ENCODE measurements around the gene TIMM22. TPM values are rescaled to one million over a fixed set of nuclear protein-coding genes. Genes with fewer than 3 reads are reported as not detected.

Gene TIMM22
- total and polyA plus RNA-seq, 2 donors (not counting 3 experiments of a cell fraction or from before 2014, with no cell fraction given): 19.0 to 19.6 TPM

GRCh38 chr17:958712-959451, 38.0 kb upstream of the TIMM22 start:
- BruUV-seq (replicated peaks): no TSS peak
- ChIA-PET CTCF (interaction anchor here (1.7 kb wide), 1 partner anchor 80 kb away, joined by 5 read pairs; no protein-coding TSS in a partner anchor), POLR2A (no interaction called here)
- FAIRE-seq (no peak), DNase-seq (ENCODE audit: low read depth, low spot score) (no peak)
- Histone ChIP-seq H4K20me1 (replicated peaks; ENCODE audit: control insufficient read depth, extremely low read depth, insufficient read depth, low read length) (no peaks in the 10 kb centered on the region), H3K4me1 (ENCODE audit: control insufficient read depth, extremely low read depth, insufficient read depth, low read length) (peaks cover 5% of the 10 kb centered on the region), H3K27ac (ENCODE audit: insufficient read depth, low read depth, low read length) (no peak overlapping the region), H3K4me2 (ENCODE audit: insufficient read depth, low read length) (no peak overlapping the region), H3K9me1 (replicated peaks; ENCODE audit: control insufficient read depth, extremely low read depth, insufficient read depth, low read length) (no peaks in the 10 kb centered on the region), H2AFZ (ENCODE audit: low read depth, low read length) (no peak overlapping the region), H3K9ac (replicated peaks; ENCODE audit: extremely low read depth, insufficient read depth, low read length) (no peak overlapping the region), H3K27me3 (ENCODE audit: control insufficient read depth in 2 of 2, insufficient read depth in 2 of 2, low read length in 2 of 2) (no peaks in the 10 kb centered on the region), H3K4me3 (replicated peaks in 1 of 3; ENCODE audit: insufficient read depth in 1 of 3, low read depth in 1 of 3, low read length in 3 of 3) (no peak overlapping the region), H3K9me3 (replicated peaks; ENCODE audit: control insufficient read depth, insufficient read depth, low read length) (no peaks in the 10 kb centered on the region), H3K36me3 (ENCODE audit: control insufficient read depth in 2 of 2, extremely low read depth in 1 of 2, insufficient read depth in 2 of 2, low read length in 2 of 2) (peaks cover 0 to 3% of the 10 kb centered on the region in 2 experiments), H3K79me2 (ENCODE audit: control insufficient read depth, insufficient read depth, low read length) (peaks cover 4% of the 10 kb centered on the region)
- intact Hi-C loops (cut with micrococcal nuclease): no loop called here
- TF ChIP-seq POLR2A (IDR thresholded peaks at IDR 0.05; ENCODE audit: low read depth, low read length) (no peak), POLR2AphosphoS5 (IDR thresholded peaks at IDR 0.05; ENCODE audit: insufficient read depth, low read depth, low read length) (no peak), MAX (IDR thresholded peaks at IDR 0.05; ENCODE audit: insufficient read depth, insufficient read length) (no peak), EZH2 (IDR thresholded peaks at IDR 0.05; ENCODE audit: borderline replicate concordance, low read depth, low read length, severe bottlenecking) (no peak), CTCF (IDR thresholded peaks at IDR 0.05; ENCODE audit: extremely low read depth in 1 of 2, insufficient read depth in 1 of 2, low read depth in 1 of 2, low read length in 2 of 2) (no peak), FOS (IDR thresholded peaks at IDR 0.05; ENCODE audit: borderline replicate concordance, insufficient read depth, low read length) (no peak), MYC (IDR thresholded peaks at IDR 0.05; ENCODE audit: low read depth, low read length) (no peak)
- dilution Hi-C loops (cut with MboI; ENCODE audit: extremely low pct_ligation_motif_present, low sequenced_read_pairs): no loop called here
